ENCODE results near the gene METAP1D.

DNA sequence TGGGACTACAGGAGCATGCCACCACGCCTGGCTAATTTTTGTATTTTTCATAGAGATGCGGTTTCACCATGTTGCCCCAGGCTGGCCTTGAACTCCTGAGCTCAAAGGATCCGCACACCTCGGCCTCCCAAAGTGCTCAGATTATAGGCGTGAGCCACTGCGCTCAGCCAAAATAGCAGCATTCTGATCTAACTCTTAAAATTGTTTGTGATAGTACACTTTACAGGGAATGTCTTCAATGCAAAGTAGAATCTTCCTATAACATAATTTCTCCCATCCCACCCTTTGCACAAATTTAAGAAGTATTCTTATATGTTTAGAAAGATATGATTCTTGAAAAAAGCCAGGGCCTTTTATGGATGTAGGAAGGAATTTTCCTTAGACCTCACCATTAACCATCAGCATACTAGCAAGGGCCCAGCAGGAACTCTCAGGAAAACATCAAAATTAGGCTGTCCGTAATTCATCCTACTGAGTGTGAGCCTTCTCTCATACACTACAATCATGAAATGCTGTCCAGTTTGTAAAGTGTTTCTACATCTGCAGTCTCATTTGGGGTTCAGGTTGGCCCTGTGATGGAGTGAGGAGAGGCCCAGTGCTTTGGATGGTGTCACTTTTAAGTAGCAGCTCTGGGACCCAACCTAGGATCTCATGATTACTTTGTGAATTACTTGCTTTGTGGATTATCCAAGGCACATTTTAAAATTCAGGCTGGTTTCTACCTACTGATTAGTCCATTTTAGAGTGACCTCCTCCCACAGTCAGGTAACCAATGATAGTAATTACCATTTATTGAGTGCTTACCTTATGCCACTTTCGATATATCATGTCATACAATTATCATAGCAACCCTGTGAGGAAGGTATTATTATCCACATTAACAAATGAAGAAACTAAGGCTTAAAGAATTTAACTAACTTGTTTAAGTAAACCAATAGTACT is 48.1 kb downstream of the METAP1D start:
- TF ChIP-seq, protein P1, sequence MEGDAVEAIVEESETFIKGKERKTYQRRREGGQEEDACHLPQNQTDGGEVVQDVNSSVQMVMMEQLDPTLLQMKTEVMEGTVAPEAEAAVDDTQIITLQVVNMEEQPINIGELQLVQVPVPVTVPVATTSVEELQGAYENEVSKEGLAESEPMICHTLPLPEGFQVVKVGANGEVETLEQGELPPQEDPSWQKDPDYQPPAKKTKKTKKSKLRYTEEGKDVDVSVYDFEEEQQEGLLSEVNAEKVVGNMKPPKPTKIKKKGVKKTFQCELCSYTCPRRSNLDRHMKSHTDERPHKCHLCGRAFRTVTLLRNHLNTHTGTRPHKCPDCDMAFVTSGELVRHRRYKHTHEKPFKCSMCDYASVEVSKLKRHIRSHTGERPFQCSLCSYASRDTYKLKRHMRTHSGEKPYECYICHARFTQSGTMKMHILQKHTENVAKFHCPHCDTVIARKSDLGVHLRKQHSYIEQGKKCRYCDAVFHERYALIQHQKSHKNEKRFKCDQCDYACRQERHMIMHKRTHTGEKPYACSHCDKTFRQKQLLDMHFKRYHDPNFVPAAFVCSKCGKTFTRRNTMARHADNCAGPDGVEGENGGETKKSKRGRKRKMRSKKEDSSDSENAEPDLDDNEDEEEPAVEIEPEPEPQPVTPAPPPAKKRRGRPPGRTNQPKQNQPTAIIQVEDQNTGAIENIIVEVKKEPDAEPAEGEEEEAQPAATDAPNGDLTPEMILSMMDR (IDR thresholded peaks at IDR 0.05) = no peak
- no peak for TF ChIP-seq POLR2A (IDR thresholded peaks at IDR 0.05)
